G401 (cell line): ENCODE results near the gene MTF2. TPM values are rescaled to one million over a fixed set of nuclear protein-coding genes. Genes with fewer than 3 reads are reported as not detected.
"Not testable (repeated sequence)": the region's sequence is repeated elsewhere in the genome, so short reads cannot be mapped to it uniquely, and the experiment has no call there.

Experiments
- DNase-seq: peaks from one replicate; pipeline ENCODE4 v3.0.0-alpha.2; 2015; ENCODE audit warnings: low spot score
- in situ Hi-C: cut with HindIII; loops from 2 replicates; pipeline ENCODE4 v1.10.0; 2016; ENCODE audit warnings: low sequenced_read_pairs, mixed read lengths
- total RNA-seq: library from RNA; depleted of rRNA; stranded (reverse); fragments of >200 nt; shearing (Covaris generic); gene quantifications from 2 replicates; pipeline ENCODE4 v1.2.3, GENCODE V29; 2014

The MTF2 gene
- total RNA-seq, 1 experiment from 2014 or later, result 26.1 TPM

- in situ Hi-C loops, result no loop called here
- no peak for DNase-seq
Measured at GRCh38 chr1:93129507-93130099, 50.5 kb downstream of the MTF2 start.

- no peak for DNase-seq
- in situ Hi-C loops, result no loop called here
Measured at GRCh38 chr1:93132638-93133037, 53.6 kb downstream of the MTF2 start.

GRCh38 chr1:93136445-93136844, 57.4 kb downstream of the MTF2 start:
- DNase-seq, result no peak
- in situ Hi-C loops, result no loop called here

- DNase-seq, result no peak
- in situ Hi-C loops, result no loop called here
Measured at GRCh38 chr1:93137604-93138292, 58.7 kb downstream of the MTF2 start.

GRCh38 chr1:93140106-93140505, 61.0 kb downstream of the MTF2 start:
- in situ Hi-C loops, result no loop called here
- DNase-seq, result no peak

GRCh38 chr1:93142161-93142560, 63.1 kb downstream of the MTF2 start:
- DNase-seq, result no peak
- in situ Hi-C loops, result no loop called here

- DNase-seq, result no peak
- in situ Hi-C loops, result no loop called here
Measured at GRCh38 chr1:93143136-93143535, 64.1 kb downstream of the MTF2 start.

GRCh38 chr1:93143769-93144168, 64.7 kb downstream of the MTF2 start:
- DNase-seq, result no peak
- in situ Hi-C loops, result no loop called here

- in situ Hi-C loops, result no loop called here
Measured at GRCh38 chr1:93148001-93148400, 68.9 kb downstream of the MTF2 start.

GRCh38 chr1:93150729-93151128, 71.6 kb downstream of the MTF2 start:
- in situ Hi-C loops, result no loop called here
- no peak for DNase-seq

More at GRCh38 chr1:93148001-93148400, 68.9 kb downstream of the MTF2 start:
- no peak for DNase-seq

- in situ Hi-C loops, result no loop called here
- no peak for DNase-seq
Measured at GRCh38 chr1:93151474-93151873, 72.4 kb downstream of the MTF2 start.

- no peak for DNase-seq
- in situ Hi-C loops, result no loop called here
Measured at GRCh38 chr1:93152835-93153234, 73.8 kb downstream of the MTF2 start.

- in situ Hi-C loops, result no loop called here
- no peak for DNase-seq
Measured at GRCh38 chr1:93154898-93155297, 75.8 kb downstream of the MTF2 start.

GRCh38 chr1:93155335-93155734, 76.3 kb downstream of the MTF2 start:
- in situ Hi-C loops, result no loop called here
- no peak for DNase-seq

- no peak for DNase-seq
- in situ Hi-C loops, result no loop called here
Measured at GRCh38 chr1:93159337-93159736, 80.3 kb downstream of the MTF2 start.

GRCh38 chr1:93163314-93163713, 84.2 kb downstream of the MTF2 start:
- in situ Hi-C loops, DNase-seq: not testable (repeated sequence)

- in situ Hi-C loops, result no loop called here
- DNase-seq, result no peak
Measured at GRCh38 chr1:93164816-93165215, 85.7 kb downstream of the MTF2 start.

- not testable (repeated sequence) for DNase-seq
Measured at GRCh38 chr1:93165895-93166294, 86.8 kb downstream of the MTF2 start.

GRCh38 chr1:93167006-93167405, 87.9 kb downstream of the MTF2 start:
- in situ Hi-C loops, result no loop called here
- no peak for DNase-seq

More at GRCh38 chr1:93165895-93166294, 86.8 kb downstream of the MTF2 start:
- in situ Hi-C loops, result not testable (repeated sequence)

- DNase-seq, in situ Hi-C loops: not testable (repeated sequence)
Measured at GRCh38 chr1:93170141-93170678, 91.1 kb downstream of the MTF2 start.
